Vagina (tissue), 2 donors: ENCODE data around the gene CFDP1. TPM values are rescaled to one million over a fixed set of nuclear protein-coding genes. Genes with fewer than 3 reads are reported as not detected.

Source experiments
- DNase-seq, 2 donors: peaks; one replicate each; pipeline ENCODE4 v3.0.0-alpha.2; 2017; ENCODE audit errors: extremely low spot score in 2 of 2
- H3K27ac ChIP-seq: fragments of 200-600 bp; sonication (generic); one replicate; pipeline ENCODE4 v1.5.1; 2019
- H3K27me3 ChIP-seq: fragments of 200-600 bp; sonication (generic); one replicate; pipeline ENCODE4 v1.5.1; 2019
- H3K36me3 ChIP-seq, 2 donors: fragments of 200-600 bp; sonication (generic); one replicate each; pipeline ENCODE4 v1.5.1; 2017 to 2019
- H3K4me1 ChIP-seq: fragments of 200-600 bp; sonication (generic); one replicate; pipeline ENCODE4 v1.5.1; 2019
- H3K4me3 ChIP-seq, 2 donors: fragments of 200-600 bp; sonication (generic); 1 replicate in 1 of 2; 2 replicates in 1 of 2; pipeline ENCODE4 v1.5.1; 2016 to 2019
- H3K9me3 ChIP-seq: fragments of 200-600 bp; sonication (generic); one replicate; pipeline ENCODE4 v1.5.1; 2019
- POLR2A ChIP-seq, 2 donors: fragments of 450-650 bp; IDR thresholded peaks; one replicate each; pipeline ENCODE4 v1.6.1; 2017; ENCODE audit warnings: antibody characterized with exemption in 2 of 2, mild to moderate bottlenecking in 2 of 2, moderate library complexity in 2 of 2
- POLR2AphosphoS5 ChIP-seq, 2 donors: sonication (generic); formaldehyde crosslinking; IDR thresholded peaks; one replicate each; pipeline ENCODE4 v1.9.0; 2017; ENCODE audit warnings: antibody characterized with exemption in 2 of 2, mild to moderate bottlenecking in 2 of 2, low read depth in 1 of 2; ENCODE audit not compliant: insufficient read depth in 1 of 2
- intact Hi-C: fragments of 100-400 bp; cut with DNase I; formaldehyde crosslinking; loops from one replicate; pipeline ENCODE4 v1.15.1; 2023
- total RNA-seq: library from RNA; depleted of rRNA; stranded (reverse); fragments of >200 nt; gene quantifications from one replicate; pipeline ENCODE4 v1.2.3, GENCODE V29; 2016
- TF ChIP-seq, protein P1 (sequence below), 3 experiments: fragments of 450-650 bp in 2 of 3; fragments of 200-600 bp in 1 of 3; sonication (generic) in 1 of 3; IDR thresholded peaks; one replicate each; pipeline ENCODE4 v1.5.1; 2017 to 2019; ENCODE audit warnings: antibody characterized with exemption in 3 of 3, mild to moderate bottlenecking in 2 of 3, moderate library complexity in 2 of 3

CFDP1 gene
- total RNA-seq, 1 donor from 2014 or later, result 45.7 TPM

DNA sequence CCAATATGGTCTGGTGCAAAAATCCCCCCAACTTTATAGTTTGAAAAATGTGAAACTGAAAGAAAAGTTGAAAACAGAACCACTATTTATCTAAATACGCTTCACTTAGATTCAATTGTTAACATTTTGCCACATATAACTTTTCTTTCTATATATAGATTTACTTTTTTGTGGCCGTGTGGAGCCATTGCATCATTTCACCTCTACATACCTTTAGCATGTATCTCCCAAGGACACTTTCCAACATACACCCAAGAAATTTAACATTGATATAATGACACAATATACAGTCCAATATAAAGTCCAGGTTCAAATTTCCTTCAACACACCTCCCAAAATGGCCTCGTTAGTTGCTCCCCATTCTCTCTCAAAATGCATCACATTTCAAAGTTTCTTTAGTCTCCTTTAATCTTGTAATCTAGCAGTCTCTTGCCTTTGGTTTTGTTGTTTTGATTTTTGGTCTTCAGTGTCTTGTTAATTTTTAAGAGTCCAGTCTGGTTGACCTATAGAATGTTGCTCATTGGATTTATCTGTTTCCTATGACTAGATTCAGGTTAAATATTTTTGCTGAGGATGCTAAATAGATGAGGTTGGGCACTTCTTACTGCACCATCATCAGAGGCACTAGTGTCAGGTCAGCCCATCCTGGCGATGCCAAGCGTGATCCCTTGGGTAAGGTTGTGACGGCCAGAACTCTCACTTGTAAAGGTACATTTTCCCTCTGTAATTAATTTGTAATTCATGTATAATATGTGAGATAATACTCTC, 117.6 kb downstream of the CFDP1 start:
- intact Hi-C loops, result no loop called here
- no peak for DNase-seq
- Histone ChIP-seq H3K27ac (no peak overlapping the region), H3K27me3 (no peaks in the 10 kb centered on the region), H3K36me3 (no peaks in the 10 kb centered on the region), H3K9me3 (no peaks in the 10 kb centered on the region), H3K4me3 (no peak overlapping the region), H3K4me1 (peaks cover 35% of the 10 kb centered on the region)
- TF ChIP-seq POLR2A (IDR thresholded peaks at IDR 0.05), result no peak
- no peak for TF ChIP-seq POLR2AphosphoS5 (IDR thresholded peaks at IDR 0.05; ENCODE audit: insufficient read depth in 1 of 2, low read depth in 1 of 2)

GRCh38 chr16:75312875-75313274, 120.4 kb downstream of the CFDP1 start:
- TF ChIP-seq POLR2A (IDR thresholded peaks at IDR 0.05) (no peak), POLR2AphosphoS5 (IDR thresholded peaks at IDR 0.05; ENCODE audit: insufficient read depth in 1 of 2, low read depth in 1 of 2) (no peak)
- TF ChIP-seq, protein P1, sequence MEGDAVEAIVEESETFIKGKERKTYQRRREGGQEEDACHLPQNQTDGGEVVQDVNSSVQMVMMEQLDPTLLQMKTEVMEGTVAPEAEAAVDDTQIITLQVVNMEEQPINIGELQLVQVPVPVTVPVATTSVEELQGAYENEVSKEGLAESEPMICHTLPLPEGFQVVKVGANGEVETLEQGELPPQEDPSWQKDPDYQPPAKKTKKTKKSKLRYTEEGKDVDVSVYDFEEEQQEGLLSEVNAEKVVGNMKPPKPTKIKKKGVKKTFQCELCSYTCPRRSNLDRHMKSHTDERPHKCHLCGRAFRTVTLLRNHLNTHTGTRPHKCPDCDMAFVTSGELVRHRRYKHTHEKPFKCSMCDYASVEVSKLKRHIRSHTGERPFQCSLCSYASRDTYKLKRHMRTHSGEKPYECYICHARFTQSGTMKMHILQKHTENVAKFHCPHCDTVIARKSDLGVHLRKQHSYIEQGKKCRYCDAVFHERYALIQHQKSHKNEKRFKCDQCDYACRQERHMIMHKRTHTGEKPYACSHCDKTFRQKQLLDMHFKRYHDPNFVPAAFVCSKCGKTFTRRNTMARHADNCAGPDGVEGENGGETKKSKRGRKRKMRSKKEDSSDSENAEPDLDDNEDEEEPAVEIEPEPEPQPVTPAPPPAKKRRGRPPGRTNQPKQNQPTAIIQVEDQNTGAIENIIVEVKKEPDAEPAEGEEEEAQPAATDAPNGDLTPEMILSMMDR (IDR thresholded peaks at IDR 0.05), result no peak
- intact Hi-C loops, result no loop called here

GRCh38 chr16:75311383-75311938, 121.8 kb downstream of the CFDP1 start:
- Histone ChIP-seq H3K9me3 (no peaks in the 10 kb centered on the region), H3K27ac (no peak overlapping the region), H3K4me1 (peaks cover 27% of the 10 kb centered on the region), H3K36me3 (no peaks in the 10 kb centered on the region), H3K4me3 (no peak overlapping the region), H3K27me3 (no peaks in the 10 kb centered on the region)
- TF ChIP-seq POLR2A (IDR thresholded peaks at IDR 0.05) (no peak), POLR2AphosphoS5 (IDR thresholded peaks at IDR 0.05; ENCODE audit: insufficient read depth in 1 of 2, low read depth in 1 of 2) (no peak)
- TF ChIP-seq, protein P1 (IDR thresholded peaks at IDR 0.05), result no peak
- intact Hi-C loops, result no loop called here
- no peak for DNase-seq

More at GRCh38 chr16:75312875-75313274, 120.4 kb downstream of the CFDP1 start:
- Histone ChIP-seq H3K27ac (no peak overlapping the region), H3K4me3 (no peak overlapping the region), H3K27me3 (no peaks in the 10 kb centered on the region), H3K9me3 (no peaks in the 10 kb centered on the region), H3K36me3 (no peaks in the 10 kb centered on the region), H3K4me1 (peaks cover 21% of the 10 kb centered on the region)
- DNase-seq, result no peak

DNA sequence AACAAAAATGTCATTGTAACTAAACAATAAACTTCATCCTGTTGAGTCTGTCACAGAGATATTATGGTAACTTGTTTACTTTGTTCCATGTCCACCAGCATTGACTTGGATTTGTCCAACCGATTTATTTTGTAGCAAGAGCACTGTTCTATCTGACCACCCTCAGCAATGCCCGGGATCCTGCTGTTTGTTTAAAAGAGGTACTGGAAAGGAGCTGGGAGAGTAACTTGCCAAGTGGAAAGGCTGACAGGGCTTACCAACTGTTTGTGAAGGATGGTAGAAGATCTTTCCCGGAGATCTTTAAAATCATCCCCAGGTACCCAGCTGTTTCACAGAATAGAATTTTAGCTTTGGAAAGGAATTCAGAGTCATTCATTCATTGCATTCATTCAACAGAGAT, 122.8 kb downstream of the CFDP1 start:
- Histone ChIP-seq H3K9me3 (no peaks in the 10 kb centered on the region), H3K27me3 (no peaks in the 10 kb centered on the region), H3K4me3 (no peak overlapping the region), H3K4me1 (peaks cover 36% of the 10 kb centered on the region), H3K27ac (no peak overlapping the region), H3K36me3 (no peaks in the 10 kb centered on the region)
- TF ChIP-seq POLR2A (IDR thresholded peaks at IDR 0.05), result no peak
- intact Hi-C loops, result no loop called here
- no peak for DNase-seq

GRCh38 chr16:75309899-75310430, 123.3 kb downstream of the CFDP1 start:
- no peak overlapping the region for H3K4me3 ChIP-seq
- intact Hi-C loops, result loop anchor here (10.0 kb wide), 1 partner anchor 75 kb away; no protein-coding TSS in a partner anchor
- no peaks in the 10 kb centered on the region for H3K9me3 ChIP-seq
- no peaks in the 10 kb centered on the region for H3K36me3 ChIP-seq
- H3K27ac ChIP-seq, result no peak overlapping the region
- H3K27me3 ChIP-seq, result no peaks in the 10 kb centered on the region
- peaks cover 40% of the 10 kb centered on the region for H3K4me1 ChIP-seq
- TF ChIP-seq POLR2A (IDR thresholded peaks at IDR 0.05), result no peak
- TF ChIP-seq, protein P1 (IDR thresholded peaks at IDR 0.05), result no peak
- TF ChIP-seq POLR2AphosphoS5 (IDR thresholded peaks at IDR 0.05; ENCODE audit: insufficient read depth in 1 of 2, low read depth in 1 of 2), result no peak
- DNase-seq, result no peak

DNA sequence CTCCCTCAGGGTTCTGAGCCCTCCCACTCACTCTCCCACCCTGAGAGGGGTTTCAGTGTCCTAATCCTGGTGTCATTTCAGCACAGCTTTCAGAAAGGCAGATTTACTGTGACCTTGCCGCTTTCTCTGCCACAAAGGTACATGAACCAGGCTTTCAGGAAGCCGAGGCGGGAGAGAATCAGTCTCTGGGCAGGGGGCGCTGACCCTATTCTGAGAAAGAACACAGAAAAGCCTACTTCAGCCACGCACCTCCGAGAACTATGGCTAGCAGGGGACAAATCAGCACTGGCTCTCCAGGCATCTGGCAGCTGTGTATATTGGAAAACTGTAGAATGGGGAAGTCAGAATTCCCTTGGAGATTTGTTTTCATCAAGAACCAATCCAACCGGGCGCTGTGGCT, 124.1 kb downstream of the CFDP1 start:
- no peak overlapping the region for H3K4me3 ChIP-seq

More for the DNA sequence above, 124.1 kb downstream of the CFDP1 start:
- TF ChIP-seq POLR2AphosphoS5 (IDR thresholded peaks at IDR 0.05; ENCODE audit: insufficient read depth in 1 of 2, low read depth in 1 of 2), result no peak
- no peak for TF ChIP-seq POLR2A (IDR thresholded peaks at IDR 0.05)
- Histone ChIP-seq H3K4me1 (peaks cover 48% of the 10 kb centered on the region), H3K27me3 (no peaks in the 10 kb centered on the region), H3K9me3 (no peaks in the 10 kb centered on the region), H3K36me3 (no peaks in the 10 kb centered on the region), H3K27ac (no peak overlapping the region)
- DNase-seq, result no peak
- intact Hi-C loops, result loop anchor here (10.0 kb wide), 1 partner anchor 76 kb away; no protein-coding TSS in a partner anchor
